DOHH2 (cell line): ENCODE data around the gene WASF2.

Source experiments
- EZH2phosphoT487 ChIP-seq: fragments of 200-600 bp; sonication (generic); IDR thresholded peaks from 2 replicates; pipeline ENCODE4 v1.6.1; 2017; ENCODE audit warnings: borderline replicate concordance, mild to moderate bottlenecking, antibody characterized with exemption, low read length, moderate library complexity, mixed read lengths
- TF ChIP-seq, protein P1 (sequence below): fragments of 200-600 bp; sonication (generic); IDR thresholded peaks from one replicate; pipeline ENCODE4 v1.5.1; 2014; ENCODE audit warnings: antibody characterized with exemption, mild to moderate bottlenecking, low read depth, low read length; ENCODE audit not compliant: poor library complexity, severe bottlenecking

DNA sequence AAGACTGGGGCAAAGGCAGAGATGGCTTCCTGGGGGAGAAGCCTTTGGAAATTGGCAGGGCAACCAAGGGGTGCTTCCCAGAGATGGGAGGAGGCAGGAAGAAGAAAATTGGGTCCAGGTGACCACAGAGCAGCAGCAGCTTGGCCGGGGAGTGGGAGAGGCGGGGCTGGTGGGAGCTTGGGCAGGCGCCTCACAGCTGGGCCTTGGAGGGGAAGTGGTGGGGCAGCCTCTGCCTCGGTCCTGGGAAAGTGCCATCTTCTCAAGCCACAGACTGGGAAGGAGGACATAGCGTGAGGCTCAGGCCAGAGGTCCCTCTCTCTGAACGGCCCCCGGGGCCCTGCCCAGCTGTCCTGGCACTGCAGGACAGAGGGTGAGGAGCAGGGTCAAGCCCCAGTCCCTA, 24.0 kb upstream of the WASF2 start:
- TF ChIP-seq, protein P1, sequence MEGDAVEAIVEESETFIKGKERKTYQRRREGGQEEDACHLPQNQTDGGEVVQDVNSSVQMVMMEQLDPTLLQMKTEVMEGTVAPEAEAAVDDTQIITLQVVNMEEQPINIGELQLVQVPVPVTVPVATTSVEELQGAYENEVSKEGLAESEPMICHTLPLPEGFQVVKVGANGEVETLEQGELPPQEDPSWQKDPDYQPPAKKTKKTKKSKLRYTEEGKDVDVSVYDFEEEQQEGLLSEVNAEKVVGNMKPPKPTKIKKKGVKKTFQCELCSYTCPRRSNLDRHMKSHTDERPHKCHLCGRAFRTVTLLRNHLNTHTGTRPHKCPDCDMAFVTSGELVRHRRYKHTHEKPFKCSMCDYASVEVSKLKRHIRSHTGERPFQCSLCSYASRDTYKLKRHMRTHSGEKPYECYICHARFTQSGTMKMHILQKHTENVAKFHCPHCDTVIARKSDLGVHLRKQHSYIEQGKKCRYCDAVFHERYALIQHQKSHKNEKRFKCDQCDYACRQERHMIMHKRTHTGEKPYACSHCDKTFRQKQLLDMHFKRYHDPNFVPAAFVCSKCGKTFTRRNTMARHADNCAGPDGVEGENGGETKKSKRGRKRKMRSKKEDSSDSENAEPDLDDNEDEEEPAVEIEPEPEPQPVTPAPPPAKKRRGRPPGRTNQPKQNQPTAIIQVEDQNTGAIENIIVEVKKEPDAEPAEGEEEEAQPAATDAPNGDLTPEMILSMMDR, result no peak
- TF ChIP-seq EZH2phosphoT487, result no peak
